ENCODE measurements around the gene PSMC3IP.

PSMC3IP gene

DNA sequence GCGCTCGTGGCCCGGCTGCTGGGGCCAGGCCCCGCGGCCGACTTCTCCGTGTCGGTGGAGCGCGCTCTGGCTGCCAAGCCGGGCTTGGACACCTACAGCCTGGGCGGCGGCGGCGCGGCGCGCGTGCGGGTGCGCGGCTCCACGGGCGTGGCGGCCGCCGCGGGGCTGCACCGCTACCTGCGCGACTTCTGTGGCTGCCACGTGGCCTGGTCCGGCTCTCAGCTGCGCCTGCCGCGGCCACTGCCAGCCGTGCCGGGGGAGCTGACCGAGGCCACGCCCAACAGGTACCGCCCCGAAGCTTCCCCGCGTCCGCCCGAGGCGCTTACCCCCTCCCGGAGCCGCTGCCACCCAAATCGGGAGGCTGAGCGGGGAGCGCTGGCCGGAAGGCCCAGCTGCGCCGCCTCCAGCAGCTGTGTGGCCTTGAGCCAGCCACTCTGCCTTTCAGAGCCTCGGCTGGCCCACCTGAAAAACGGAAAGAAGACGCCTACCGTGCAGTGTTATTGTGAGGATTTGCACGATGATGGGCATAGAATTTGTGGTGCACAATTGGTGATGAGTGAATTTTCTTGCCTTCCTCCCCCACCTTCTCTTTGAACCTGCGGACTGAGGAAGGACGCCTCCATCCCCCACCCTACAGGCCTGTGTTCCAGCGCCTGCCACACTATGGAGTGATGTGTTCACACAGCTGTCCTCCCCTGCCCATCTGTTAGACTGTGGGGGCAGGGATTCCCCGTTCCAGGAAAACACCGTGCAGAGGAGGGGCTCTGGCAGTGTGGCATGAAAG is 41.0 kb downstream of the PSMC3IP start:
- no peak for DNase-seq (ENCODE audit: low read depth)
- TF ChIP-seq, protein P1, sequence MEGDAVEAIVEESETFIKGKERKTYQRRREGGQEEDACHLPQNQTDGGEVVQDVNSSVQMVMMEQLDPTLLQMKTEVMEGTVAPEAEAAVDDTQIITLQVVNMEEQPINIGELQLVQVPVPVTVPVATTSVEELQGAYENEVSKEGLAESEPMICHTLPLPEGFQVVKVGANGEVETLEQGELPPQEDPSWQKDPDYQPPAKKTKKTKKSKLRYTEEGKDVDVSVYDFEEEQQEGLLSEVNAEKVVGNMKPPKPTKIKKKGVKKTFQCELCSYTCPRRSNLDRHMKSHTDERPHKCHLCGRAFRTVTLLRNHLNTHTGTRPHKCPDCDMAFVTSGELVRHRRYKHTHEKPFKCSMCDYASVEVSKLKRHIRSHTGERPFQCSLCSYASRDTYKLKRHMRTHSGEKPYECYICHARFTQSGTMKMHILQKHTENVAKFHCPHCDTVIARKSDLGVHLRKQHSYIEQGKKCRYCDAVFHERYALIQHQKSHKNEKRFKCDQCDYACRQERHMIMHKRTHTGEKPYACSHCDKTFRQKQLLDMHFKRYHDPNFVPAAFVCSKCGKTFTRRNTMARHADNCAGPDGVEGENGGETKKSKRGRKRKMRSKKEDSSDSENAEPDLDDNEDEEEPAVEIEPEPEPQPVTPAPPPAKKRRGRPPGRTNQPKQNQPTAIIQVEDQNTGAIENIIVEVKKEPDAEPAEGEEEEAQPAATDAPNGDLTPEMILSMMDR (IDR thresholded peaks at IDR 0.05; ENCODE audit: control insufficient read depth, extremely low read depth, insufficient read depth), result no peak

DNA sequence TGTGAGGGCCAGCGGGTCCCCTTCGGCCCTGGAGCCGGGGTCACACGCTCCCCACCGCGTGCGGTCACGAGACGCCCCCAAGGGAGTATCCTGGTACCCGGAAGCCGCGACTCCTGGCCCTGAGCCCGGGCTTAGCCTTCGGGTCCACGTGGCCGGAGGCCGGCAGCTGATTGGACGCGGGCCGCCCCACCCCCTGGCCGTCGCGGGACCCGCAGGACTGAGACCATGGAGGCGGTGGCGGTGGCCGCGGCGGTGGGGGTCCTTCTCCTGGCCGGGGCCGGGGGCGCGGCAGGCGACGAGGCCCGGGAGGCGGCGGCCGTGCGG is 41.5 kb downstream of the PSMC3IP start, which contains the start of gene NAGLU:
NAGLU (plus strand) TSS at position 194 of the 324 bp plus-strand sequence; CDS start at position 226, 32 bp downstream.
- TF ChIP-seq, protein P1 (IDR thresholded peaks at IDR 0.05; ENCODE audit: control insufficient read depth, extremely low read depth, insufficient read depth), result no peak
- H3K4me3 ChIP-seq (ENCODE audit: low read depth, low read length), result peak within 1 kb of the TSS; percentile 56
- peak; percentile 56 for DNase-seq (ENCODE audit: low read depth)

More for the DNA sequence above, 41.0 kb downstream of the PSMC3IP start:
- peak overlapping the region; percentile 56 for H3K4me3 ChIP-seq (ENCODE audit: low read depth, low read length)

- H3K4me3 ChIP-seq (ENCODE audit: low read depth, low read length), result peak overlapping the region; percentile 56
- TF ChIP-seq, protein P1 (IDR thresholded peaks at IDR 0.05; ENCODE audit: control insufficient read depth, extremely low read depth, insufficient read depth), result no peak
- no peak for DNase-seq (ENCODE audit: low read depth)
These were observed 42.1 kb downstream of the PSMC3IP start for GRCh38 chr17:42535155-42536047.

GRCh38 chr17:42531455-42532354 is 45.8 kb downstream of the PSMC3IP start:
- DNase-seq (ENCODE audit: low read depth), result no peak

DNA sequence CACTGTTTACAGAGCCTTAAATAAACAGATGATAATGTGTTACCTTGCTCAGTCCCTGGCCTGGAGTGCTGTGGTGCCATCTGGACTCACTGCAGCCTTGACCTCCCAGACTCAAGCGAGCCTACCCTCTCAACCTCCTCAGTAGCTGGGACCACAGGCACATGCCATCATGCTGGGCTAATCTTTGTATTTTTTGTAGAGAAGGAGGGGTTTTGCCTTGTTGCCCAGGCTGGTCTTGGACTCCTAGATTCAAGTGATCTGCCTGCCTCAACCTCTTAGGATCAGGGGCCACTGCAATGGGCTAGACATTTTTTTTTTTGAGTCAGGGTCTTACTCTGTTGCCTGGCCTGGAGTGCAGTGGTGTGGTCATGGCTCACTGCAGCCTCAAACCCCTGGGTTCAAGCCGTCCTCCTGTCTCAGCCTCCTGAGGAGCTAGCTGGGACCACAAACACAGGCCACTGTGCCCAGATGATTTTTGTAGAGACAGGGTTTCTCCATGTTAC is 46.5 kb downstream of the PSMC3IP start:
- TF ChIP-seq, protein P1 (IDR thresholded peaks at IDR 0.05; ENCODE audit: control insufficient read depth, extremely low read depth, insufficient read depth), result no peak
- no peak overlapping the region for H3K4me3 ChIP-seq (ENCODE audit: low read depth, low read length)
- DNase-seq (ENCODE audit: low read depth), result no peak

More at GRCh38 chr17:42531455-42532354, 45.8 kb downstream of the PSMC3IP start:
- H3K4me3 ChIP-seq (ENCODE audit: low read depth, low read length), result peak overlapping the region; percentile 37; the same call in 1 of the 2 replicates
- TF ChIP-seq, protein P1 (IDR thresholded peaks at IDR 0.05; ENCODE audit: control insufficient read depth, extremely low read depth, insufficient read depth), result peak; percentile 44

DNA sequence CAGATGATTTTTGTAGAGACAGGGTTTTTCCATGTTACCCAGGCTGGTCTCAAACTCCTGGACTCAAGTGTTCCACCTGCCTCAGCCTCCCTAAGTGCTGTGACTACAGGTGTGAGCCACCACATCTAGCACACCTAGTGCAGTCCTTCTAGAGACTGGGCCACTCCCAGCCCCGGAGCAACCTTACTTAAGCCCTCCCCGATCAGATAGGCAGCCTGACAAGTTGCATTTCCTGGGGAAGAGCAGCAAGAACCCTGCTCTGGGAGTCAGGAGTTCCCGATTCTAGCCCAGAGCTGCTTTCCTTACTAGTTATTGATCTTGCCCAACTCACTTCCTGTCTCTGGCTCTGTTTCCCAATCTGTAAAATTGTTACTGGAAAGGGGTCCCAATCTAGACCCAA is 48.5 kb downstream of the PSMC3IP start:
- H3K4me3 ChIP-seq (ENCODE audit: low read depth, low read length), result no peak overlapping the region
- DNase-seq (ENCODE audit: low read depth), result no peak
- TF ChIP-seq, protein P1 (IDR thresholded peaks at IDR 0.05; ENCODE audit: control insufficient read depth, extremely low read depth, insufficient read depth), result no peak
